Upper lobe of left lung (tissue), 4 donors: ENCODE measurements around the gene UNC79.

ENCODE experiments used
- EP300 ChIP-seq, 4 donors: sonication (generic); formaldehyde crosslinking; IDR thresholded peaks; one replicate each; pipeline ENCODE4 v1.5.1; 2017; ENCODE audit warnings: antibody characterized with exemption in 4 of 4, control low read depth in 2 of 4
- POLR2A ChIP-seq, 4 donors: fragments of 450-650 bp; IDR thresholded peaks; one replicate each; pipeline ENCODE4 v1.5.1; 2016 to 2017; ENCODE audit warnings: antibody characterized with exemption in 4 of 4, mild to moderate bottlenecking in 2 of 4
- POLR2AphosphoS5 ChIP-seq, 2 donors: sonication (generic); formaldehyde crosslinking; IDR thresholded peaks; one replicate each; pipeline ENCODE4 v1.5.1; 2017; ENCODE audit warnings: antibody characterized with exemption in 2 of 2
- TF ChIP-seq, protein P1 (sequence below), 6 experiments: fragments of 450-650 bp in 4 of 6; fragments of 200-600 bp in 2 of 6; sonication (generic) in 2 of 6; IDR thresholded peaks; one replicate each; pipeline ENCODE4 v1.5.1; 2016 to 2019; ENCODE audit warnings: antibody characterized with exemption in 6 of 6

DNA sequence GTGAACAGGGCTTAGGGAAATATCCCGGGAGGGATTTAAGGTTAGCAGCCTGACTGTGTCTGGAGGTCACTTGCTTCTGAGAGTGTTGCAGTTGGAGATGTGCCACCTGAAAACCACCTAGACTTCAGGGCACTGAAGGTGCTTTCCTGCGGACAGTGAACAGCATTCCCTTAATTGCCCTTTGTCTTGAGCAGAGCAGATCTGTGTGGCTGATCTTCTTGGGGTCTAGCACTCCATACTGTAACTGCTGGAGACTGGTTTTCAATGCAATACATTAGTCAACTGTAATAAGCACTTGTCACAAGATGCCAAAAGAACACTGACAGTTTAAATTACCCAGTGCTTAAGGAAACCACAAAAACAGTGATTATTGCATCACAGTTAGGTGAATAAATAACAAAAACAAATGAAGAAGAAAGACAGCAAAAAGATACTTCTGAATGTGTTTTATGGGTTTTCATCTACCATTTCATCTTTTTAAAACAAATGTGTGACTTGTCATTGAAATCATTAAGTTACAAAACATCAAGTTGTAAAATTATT is 245.7 kb downstream of the UNC79 start:
- TF ChIP-seq, protein P1, sequence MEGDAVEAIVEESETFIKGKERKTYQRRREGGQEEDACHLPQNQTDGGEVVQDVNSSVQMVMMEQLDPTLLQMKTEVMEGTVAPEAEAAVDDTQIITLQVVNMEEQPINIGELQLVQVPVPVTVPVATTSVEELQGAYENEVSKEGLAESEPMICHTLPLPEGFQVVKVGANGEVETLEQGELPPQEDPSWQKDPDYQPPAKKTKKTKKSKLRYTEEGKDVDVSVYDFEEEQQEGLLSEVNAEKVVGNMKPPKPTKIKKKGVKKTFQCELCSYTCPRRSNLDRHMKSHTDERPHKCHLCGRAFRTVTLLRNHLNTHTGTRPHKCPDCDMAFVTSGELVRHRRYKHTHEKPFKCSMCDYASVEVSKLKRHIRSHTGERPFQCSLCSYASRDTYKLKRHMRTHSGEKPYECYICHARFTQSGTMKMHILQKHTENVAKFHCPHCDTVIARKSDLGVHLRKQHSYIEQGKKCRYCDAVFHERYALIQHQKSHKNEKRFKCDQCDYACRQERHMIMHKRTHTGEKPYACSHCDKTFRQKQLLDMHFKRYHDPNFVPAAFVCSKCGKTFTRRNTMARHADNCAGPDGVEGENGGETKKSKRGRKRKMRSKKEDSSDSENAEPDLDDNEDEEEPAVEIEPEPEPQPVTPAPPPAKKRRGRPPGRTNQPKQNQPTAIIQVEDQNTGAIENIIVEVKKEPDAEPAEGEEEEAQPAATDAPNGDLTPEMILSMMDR (IDR thresholded peaks at IDR 0.05) = no peak
- TF ChIP-seq POLR2AphosphoS5 (IDR thresholded peaks at IDR 0.05) (no peak), EP300 (IDR thresholded peaks at IDR 0.05) (no peak), POLR2A (IDR thresholded peaks at IDR 0.05) (no peak)
